ENCODE data around the gene SLC26A8. TPM values are rescaled to one million over a fixed set of nuclear protein-coding genes. Genes with fewer than 3 reads are reported as not detected.
"Not testable (repeated sequence)": the region's sequence is repeated elsewhere in the genome, so short reads cannot be mapped to it uniquely, and the experiment has no call there.

The SLC26A8 gene
- total and polyA plus RNA-seq, 4 donors, result 0.20 to 1.1 (median 0.48) TPM

- Histone ChIP-seq H3K27ac (ENCODE audit: low read depth in 1 of 2, low read length in 1 of 2) (no peak overlapping the region), H3K9ac (ENCODE audit: insufficient read depth in 1 of 2, low read length in 2 of 2) (no peak overlapping the region), H3K4me1 (ENCODE audit: control insufficient read depth in 5 of 5, insufficient read depth in 5 of 5, low read length in 5 of 5) (peaks cover 0 to 14% (median 0%) of the 10 kb centered on the region in 5 donors), H3K4me3 (no peak overlapping the region), H3K9me3 (ENCODE audit: control insufficient read depth in 4 of 4, insufficient read depth in 3 of 4, low read length in 3 of 4) (peaks cover 0 to 2% (median 0%) of the 10 kb centered on the region in 4 donors), H3K36me3 (ENCODE audit: control insufficient read depth in 4 of 4, insufficient read depth in 4 of 4, low read length in 4 of 4) (peaks cover 0 to 9% (median 1%) of the 10 kb centered on the region in 4 donors), H3K27me3 (ENCODE audit: control insufficient read depth in 3 of 3, insufficient read depth in 3 of 3, low read length in 2 of 3) (no peaks in the 10 kb centered on the region)
- 86 to 94% methylated on average over 6 of the region's 6 CpGs for WGBS, 2 donors
- DNase-seq (no peak), ATAC-seq (ENCODE audit: insufficient read depth, low FRiP score) (no peak)
- TF ChIP-seq CTCF (IDR thresholded peaks at IDR 0.05; ENCODE audit: control extremely low read depth, extremely low read depth), result no peak
Observed at GRCh38 chr6:35914536-35914935, 109.9 kb downstream of the SLC26A8 start.

GRCh38 chr6:35911871-35912653 lies 112.4 kb downstream of the SLC26A8 start:
- 96 to 98% methylated on average over 8 of the region's 8 CpGs for WGBS, 2 donors
- peaks cover 0 to 15% (median 3%) of the 10 kb centered on the region in 4 donors for H3K36me3 ChIP-seq (ENCODE audit: control insufficient read depth in 4 of 4, insufficient read depth in 4 of 4, low read length in 4 of 4)
- TF ChIP-seq CTCF (IDR thresholded peaks at IDR 0.05; ENCODE audit: control extremely low read depth, extremely low read depth), result no peak
- H3K9me3 ChIP-seq (ENCODE audit: control insufficient read depth in 4 of 4, insufficient read depth in 3 of 4, low read length in 3 of 4), result peaks cover 0 to 3% (median 1%) of the 10 kb centered on the region in 4 donors
- no peak overlapping the region for H3K4me3 ChIP-seq
- no peak for ATAC-seq (ENCODE audit: insufficient read depth, low FRiP score)
- DNase-seq, result no peak
- no peaks in the 10 kb centered on the region for H3K4me1 ChIP-seq (ENCODE audit: control insufficient read depth in 5 of 5, insufficient read depth in 5 of 5, low read length in 5 of 5)
- H3K27ac ChIP-seq (ENCODE audit: low read depth in 1 of 2, low read length in 1 of 2), result no peak overlapping the region
- H3K27me3 ChIP-seq (ENCODE audit: control insufficient read depth in 3 of 3, insufficient read depth in 3 of 3, low read length in 2 of 3), result no peaks in the 10 kb centered on the region
- no peak overlapping the region for H3K9ac ChIP-seq (ENCODE audit: insufficient read depth in 1 of 2, low read length in 2 of 2)

GRCh38 chr6:35909571-35909970 lies 114.9 kb downstream of the SLC26A8 start:
- H3K27me3 ChIP-seq (ENCODE audit: control insufficient read depth in 3 of 3, insufficient read depth in 3 of 3, low read length in 2 of 3); H3K4me3 ChIP-seq; H3K9ac ChIP-seq (ENCODE audit: insufficient read depth in 1 of 2, low read length in 2 of 2); H3K4me1 ChIP-seq (ENCODE audit: control insufficient read depth in 5 of 5, insufficient read depth in 5 of 5, low read length in 5 of 5); DNase-seq; H3K9me3 ChIP-seq (ENCODE audit: control insufficient read depth in 4 of 4, insufficient read depth in 3 of 4, low read length in 3 of 4); H3K27ac ChIP-seq (ENCODE audit: low read depth in 1 of 2, low read length in 1 of 2); ATAC-seq (ENCODE audit: insufficient read depth, low FRiP score): not testable (repeated sequence)
- peaks cover 0 to 15% (median 4%) of the 10 kb centered on the region in 4 donors for H3K36me3 ChIP-seq (ENCODE audit: control insufficient read depth in 4 of 4, insufficient read depth in 4 of 4, low read length in 4 of 4)
- 63 to 89% methylated on average over 2 of the region's 2 CpGs for WGBS, 2 donors

- not testable (repeated sequence) for H3K4me1 ChIP-seq (ENCODE audit: control insufficient read depth in 5 of 5, insufficient read depth in 5 of 5, low read length in 5 of 5); H3K9me3 ChIP-seq (ENCODE audit: control insufficient read depth in 4 of 4, insufficient read depth in 3 of 4, low read length in 3 of 4); H3K4me3 ChIP-seq; H3K27me3 ChIP-seq (ENCODE audit: control insufficient read depth in 3 of 3, insufficient read depth in 3 of 3, low read length in 2 of 3); H3K27ac ChIP-seq (ENCODE audit: low read depth in 1 of 2, low read length in 1 of 2); ATAC-seq (ENCODE audit: insufficient read depth, low FRiP score); H3K9ac ChIP-seq (ENCODE audit: insufficient read depth in 1 of 2, low read length in 2 of 2); DNase-seq
- WGBS, 2 donors, result 97 to 98% methylated on average over 5 of the region's 5 CpGs
- peaks cover 0 to 15% (median 6%) of the 10 kb centered on the region in 4 donors for H3K36me3 ChIP-seq (ENCODE audit: control insufficient read depth in 4 of 4, insufficient read depth in 4 of 4, low read length in 4 of 4)
Observed at GRCh38 chr6:35908753-35909401, 115.6 kb downstream of the SLC26A8 start.

Measured in lung (tissue), 12 donors.